ENCODE measurements around the gene TBC1D2.

Gene TBC1D2

DNA sequence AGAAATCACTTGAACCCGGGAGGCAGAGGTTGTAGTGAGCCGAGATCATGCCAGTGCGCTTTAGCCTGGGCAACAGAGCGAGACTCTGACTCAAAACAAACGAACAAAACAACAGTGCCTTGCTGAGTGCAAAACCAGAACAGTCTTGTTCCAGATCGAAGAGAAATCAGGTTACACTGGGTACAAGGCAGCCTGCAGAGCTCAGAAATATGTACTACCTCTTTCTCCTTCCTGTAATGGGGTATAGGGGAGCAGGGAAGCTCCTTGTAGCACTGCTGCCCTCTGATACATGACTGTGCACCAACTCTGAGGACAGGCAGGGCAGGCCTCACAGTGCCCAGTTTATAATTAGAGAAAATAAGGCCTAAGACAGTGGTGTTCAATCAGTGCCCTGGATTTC lies 24.7 kb downstream of the TBC1D2 start:
- Histone ChIP-seq H3K36me3 (ENCODE audit: control insufficient read depth, insufficient read depth, low read length) (peaks cover 34% of the 10 kb centered on the region), H3K4me1 (ENCODE audit: control insufficient read depth, insufficient read depth, low read length, poor library complexity, severe bottlenecking) (no peaks in the 10 kb centered on the region), H3K27ac (ENCODE audit: insufficient read depth, low read length, poor library complexity, severe bottlenecking) (no peak overlapping the region), H3K27me3 (replicated peaks; ENCODE audit: control insufficient read depth, insufficient read depth, low read length, poor library complexity, severe bottlenecking) (no peaks in the 10 kb centered on the region), H3K4me3 (ENCODE audit: insufficient read depth, low read depth, low read length, poor library complexity, severe bottlenecking) (no peak overlapping the region), H3K9me3 (ENCODE audit: control insufficient read depth, low read length) (no peaks in the 10 kb centered on the region)
- DNase-seq, result no peak

DNA sequence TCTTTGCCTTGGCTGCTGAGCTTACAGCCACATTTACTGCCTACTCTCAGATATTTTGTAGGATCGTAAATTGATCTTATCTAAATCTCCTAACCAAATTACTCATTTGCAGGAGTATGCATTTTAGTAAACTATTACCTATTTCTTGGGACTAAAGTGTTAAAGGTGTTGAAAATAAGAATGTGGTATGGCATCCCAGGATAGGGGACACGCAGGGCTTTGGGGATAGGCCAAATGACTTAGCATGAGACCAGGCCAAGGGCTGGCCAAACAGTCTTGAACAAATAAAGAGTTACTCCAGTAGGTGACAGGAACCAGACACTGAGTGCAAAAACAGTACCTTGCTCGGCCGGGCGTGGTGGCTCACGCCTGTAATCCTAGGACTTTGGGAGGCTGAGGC lies 25.1 kb downstream of the TBC1D2 start:
- Histone ChIP-seq H3K27me3 (replicated peaks; ENCODE audit: control insufficient read depth, insufficient read depth, low read length, poor library complexity, severe bottlenecking) (no peaks in the 10 kb centered on the region), H3K27ac (ENCODE audit: insufficient read depth, low read length, poor library complexity, severe bottlenecking) (no peak overlapping the region), H3K9me3 (ENCODE audit: control insufficient read depth, low read length) (no peaks in the 10 kb centered on the region), H3K4me3 (ENCODE audit: insufficient read depth, low read depth, low read length, poor library complexity, severe bottlenecking) (no peak overlapping the region), H3K4me1 (ENCODE audit: control insufficient read depth, insufficient read depth, low read length, poor library complexity, severe bottlenecking) (no peaks in the 10 kb centered on the region), H3K36me3 (ENCODE audit: control insufficient read depth, insufficient read depth, low read length) (peaks cover 34% of the 10 kb centered on the region)
- no peak for DNase-seq

- Histone ChIP-seq H3K4me3 (ENCODE audit: insufficient read depth, low read depth, low read length, poor library complexity, severe bottlenecking) (no peak overlapping the region), H3K27ac (ENCODE audit: insufficient read depth, low read length, poor library complexity, severe bottlenecking) (no peak overlapping the region), H3K36me3 (ENCODE audit: control insufficient read depth, insufficient read depth, low read length) (peaks cover 34% of the 10 kb centered on the region), H3K9me3 (ENCODE audit: control insufficient read depth, low read length) (no peaks in the 10 kb centered on the region), H3K27me3 (replicated peaks; ENCODE audit: control insufficient read depth, insufficient read depth, low read length, poor library complexity, severe bottlenecking) (no peaks in the 10 kb centered on the region), H3K4me1 (ENCODE audit: control insufficient read depth, insufficient read depth, low read length, poor library complexity, severe bottlenecking) (no peaks in the 10 kb centered on the region)
- DNase-seq, result no peak
Measured at GRCh38 chr9:98229620-98230019, 25.8 kb downstream of the TBC1D2 start.

DNA sequence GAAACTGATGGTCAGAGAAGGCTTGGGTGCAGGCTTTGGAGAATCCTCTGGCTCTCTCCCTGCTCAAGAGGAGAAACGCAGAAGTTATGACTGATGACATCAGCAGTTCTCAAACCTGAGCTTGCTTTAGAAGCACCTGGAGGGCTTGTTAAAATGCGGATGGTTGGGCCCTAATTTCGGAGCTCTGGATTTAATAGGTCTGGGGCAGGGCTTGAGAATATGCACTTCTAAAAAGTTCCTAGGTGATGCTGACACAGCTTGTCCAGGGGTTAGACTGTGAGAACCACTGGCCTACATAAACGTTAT lies 26.4 kb downstream of the TBC1D2 start:
- no peak for DNase-seq
- H3K27ac ChIP-seq (ENCODE audit: insufficient read depth, low read length, poor library complexity, severe bottlenecking), result no peak overlapping the region
- H3K27me3 ChIP-seq (replicated peaks; ENCODE audit: control insufficient read depth, insufficient read depth, low read length, poor library complexity, severe bottlenecking), result no peaks in the 10 kb centered on the region
- no peak overlapping the region for H3K4me3 ChIP-seq (ENCODE audit: insufficient read depth, low read depth, low read length, poor library complexity, severe bottlenecking)
- H3K4me1 ChIP-seq (ENCODE audit: control insufficient read depth, insufficient read depth, low read length, poor library complexity, severe bottlenecking), result no peaks in the 10 kb centered on the region
- peaks cover 34% of the 10 kb centered on the region for H3K36me3 ChIP-seq (ENCODE audit: control insufficient read depth, insufficient read depth, low read length)
- no peaks in the 10 kb centered on the region for H3K9me3 ChIP-seq (ENCODE audit: control insufficient read depth, low read length)

GRCh38 chr9:98228392-98229089 lies 26.9 kb downstream of the TBC1D2 start:
- Histone ChIP-seq H3K27ac (ENCODE audit: insufficient read depth, low read length, poor library complexity, severe bottlenecking) (no peak overlapping the region), H3K36me3 (ENCODE audit: control insufficient read depth, insufficient read depth, low read length) (peaks cover 34% of the 10 kb centered on the region)
- DNase-seq, result no peak

DNA sequence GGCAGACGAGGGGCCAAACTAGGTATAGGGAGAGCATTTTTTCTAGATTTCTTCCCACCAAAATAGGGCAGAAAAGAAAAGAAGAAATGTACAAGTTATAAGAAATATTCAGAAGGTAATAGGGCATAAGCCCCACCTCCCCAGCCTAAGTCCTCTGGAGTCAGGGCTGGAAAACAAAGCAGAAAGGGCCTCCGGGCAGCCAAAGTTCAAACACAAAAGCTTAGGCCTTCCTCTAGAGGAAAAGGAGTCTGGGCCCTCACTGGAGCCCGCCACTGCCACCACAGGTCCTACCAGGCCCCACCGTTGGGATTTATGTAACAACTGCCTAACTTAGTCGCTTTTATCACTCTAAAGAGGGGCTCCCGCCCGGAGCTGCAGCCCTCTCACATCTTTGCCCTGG lies 27.6 kb downstream of the TBC1D2 start:
- H3K27me3 ChIP-seq (replicated peaks; ENCODE audit: control insufficient read depth, insufficient read depth, low read length, poor library complexity, severe bottlenecking), result no peaks in the 10 kb centered on the region
- H3K27ac ChIP-seq (ENCODE audit: insufficient read depth, low read length, poor library complexity, severe bottlenecking), result no peak overlapping the region
- H3K9me3 ChIP-seq (ENCODE audit: control insufficient read depth, low read length), result no peaks in the 10 kb centered on the region
- H3K4me3 ChIP-seq (ENCODE audit: insufficient read depth, low read depth, low read length, poor library complexity, severe bottlenecking), result no peak overlapping the region
- H3K4me1 ChIP-seq (ENCODE audit: control insufficient read depth, insufficient read depth, low read length, poor library complexity, severe bottlenecking), result no peaks in the 10 kb centered on the region
- H3K36me3 ChIP-seq (ENCODE audit: control insufficient read depth, insufficient read depth, low read length), result peaks cover 30% of the 10 kb centered on the region
- no peak for DNase-seq

More at GRCh38 chr9:98228392-98229089, 26.9 kb downstream of the TBC1D2 start:
- Histone ChIP-seq H3K9me3 (ENCODE audit: control insufficient read depth, low read length) (no peaks in the 10 kb centered on the region), H3K27me3 (replicated peaks; ENCODE audit: control insufficient read depth, insufficient read depth, low read length, poor library complexity, severe bottlenecking) (no peaks in the 10 kb centered on the region), H3K4me3 (ENCODE audit: insufficient read depth, low read depth, low read length, poor library complexity, severe bottlenecking) (no peak overlapping the region), H3K4me1 (ENCODE audit: control insufficient read depth, insufficient read depth, low read length, poor library complexity, severe bottlenecking) (no peaks in the 10 kb centered on the region)

- Histone ChIP-seq H3K27ac (ENCODE audit: insufficient read depth, low read length, poor library complexity, severe bottlenecking) (no peak overlapping the region), H3K36me3 (ENCODE audit: control insufficient read depth, insufficient read depth, low read length) (peaks cover 22% of the 10 kb centered on the region)
Measured at GRCh38 chr9:98226957-98227356, 28.5 kb downstream of the TBC1D2 start.

DNA sequence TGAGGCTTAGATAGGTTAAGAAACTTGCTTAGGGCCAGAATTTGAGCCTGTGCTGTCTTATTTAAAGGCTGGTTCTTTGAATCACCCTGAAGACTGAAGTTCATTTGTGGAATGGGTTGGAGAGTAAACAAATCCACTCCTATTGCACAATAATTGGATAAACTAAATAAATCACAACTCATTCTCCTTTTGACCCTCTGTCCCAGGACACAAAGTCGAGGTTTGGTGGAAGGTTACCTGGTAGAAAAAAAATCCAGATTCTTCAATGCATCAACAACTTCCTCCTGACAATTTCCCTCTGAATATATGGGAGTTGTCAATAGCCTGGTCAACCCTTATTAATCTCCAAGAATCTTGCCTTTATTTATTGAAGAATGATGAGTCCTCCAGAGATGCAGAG lies 28.9 kb downstream of the TBC1D2 start:
- H3K27ac ChIP-seq (ENCODE audit: insufficient read depth, low read length, poor library complexity, severe bottlenecking), result no peak overlapping the region
- no peaks in the 10 kb centered on the region for H3K4me1 ChIP-seq (ENCODE audit: control insufficient read depth, insufficient read depth, low read length, poor library complexity, severe bottlenecking)
- H3K36me3 ChIP-seq (ENCODE audit: control insufficient read depth, insufficient read depth, low read length), result peaks cover 20% of the 10 kb centered on the region

More at GRCh38 chr9:98226957-98227356, 28.5 kb downstream of the TBC1D2 start:
- Histone ChIP-seq H3K4me1 (ENCODE audit: control insufficient read depth, insufficient read depth, low read length, poor library complexity, severe bottlenecking) (no peaks in the 10 kb centered on the region), H3K9me3 (ENCODE audit: control insufficient read depth, low read length) (no peaks in the 10 kb centered on the region), H3K27me3 (replicated peaks; ENCODE audit: control insufficient read depth, insufficient read depth, low read length, poor library complexity, severe bottlenecking) (no peaks in the 10 kb centered on the region), H3K4me3 (ENCODE audit: insufficient read depth, low read depth, low read length, poor library complexity, severe bottlenecking) (no peak overlapping the region)
- no peak for DNase-seq

DNA sequence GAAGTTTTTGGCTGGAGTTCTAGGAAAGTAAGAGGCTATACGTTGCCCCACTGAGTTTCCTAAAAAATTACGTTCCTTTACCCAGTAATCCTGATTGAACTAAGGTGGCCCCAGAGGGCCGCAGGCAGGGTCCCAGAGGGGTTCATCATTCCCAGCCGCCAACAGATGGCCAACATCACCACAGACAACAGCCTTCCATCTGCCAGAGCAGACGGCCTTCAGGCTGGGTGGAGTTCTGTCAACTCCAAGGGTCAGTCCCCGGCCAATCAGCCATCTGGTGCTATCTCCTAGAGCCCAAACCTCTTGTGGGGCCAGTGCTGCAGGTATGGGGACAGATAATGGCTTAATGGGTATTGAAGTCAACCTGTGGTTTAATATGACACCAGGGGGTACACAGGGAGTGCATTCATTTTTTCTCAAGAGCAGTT lies 30.4 kb downstream of the TBC1D2 start:
- H3K9me3 ChIP-seq (ENCODE audit: control insufficient read depth, low read length), result no peaks in the 10 kb centered on the region
- no peaks in the 10 kb centered on the region for H3K27me3 ChIP-seq (replicated peaks; ENCODE audit: control insufficient read depth, insufficient read depth, low read length, poor library complexity, severe bottlenecking)
- no peak overlapping the region for H3K4me3 ChIP-seq (ENCODE audit: insufficient read depth, low read depth, low read length, poor library complexity, severe bottlenecking)
- H3K4me1 ChIP-seq (ENCODE audit: control insufficient read depth, insufficient read depth, low read length, poor library complexity, severe bottlenecking), result no peaks in the 10 kb centered on the region
- no peak for DNase-seq
- no peak overlapping the region for H3K27ac ChIP-seq (ENCODE audit: insufficient read depth, low read length, poor library complexity, severe bottlenecking)
- H3K36me3 ChIP-seq (ENCODE audit: control insufficient read depth, insufficient read depth, low read length), result peaks cover 34% of the 10 kb centered on the region

More for the DNA sequence above, 28.9 kb downstream of the TBC1D2 start:
- H3K4me3 ChIP-seq (ENCODE audit: insufficient read depth, low read depth, low read length, poor library complexity, severe bottlenecking), result no peak overlapping the region
- H3K9me3 ChIP-seq (ENCODE audit: control insufficient read depth, low read length), result no peaks in the 10 kb centered on the region
- no peak for DNase-seq
- no peaks in the 10 kb centered on the region for H3K27me3 ChIP-seq (replicated peaks; ENCODE audit: control insufficient read depth, insufficient read depth, low read length, poor library complexity, severe bottlenecking)

- no peak overlapping the region for H3K27ac ChIP-seq (ENCODE audit: insufficient read depth, low read length, poor library complexity, severe bottlenecking)
- no peak overlapping the region for H3K4me3 ChIP-seq (ENCODE audit: insufficient read depth, low read depth, low read length, poor library complexity, severe bottlenecking)
- H3K4me1 ChIP-seq (ENCODE audit: control insufficient read depth, insufficient read depth, low read length, poor library complexity, severe bottlenecking), result no peaks in the 10 kb centered on the region
Measured at GRCh38 chr9:98222885-98223691, 32.4 kb downstream of the TBC1D2 start.

More at GRCh38 chr9:98222885-98223691, 32.4 kb downstream of the TBC1D2 start:
- Histone ChIP-seq H3K9me3 (ENCODE audit: control insufficient read depth, low read length) (no peaks in the 10 kb centered on the region), H3K36me3 (ENCODE audit: control insufficient read depth, insufficient read depth, low read length) (peaks cover 29% of the 10 kb centered on the region), H3K27me3 (replicated peaks; ENCODE audit: control insufficient read depth, insufficient read depth, low read length, poor library complexity, severe bottlenecking) (no peaks in the 10 kb centered on the region)
- no peak for DNase-seq
